HL-60 (cell line): Measurements from ENCODE around the gene RAD23A.

Experiments used
- CTCF ChIP-seq: IDR thresholded peaks from one replicate; pipeline ENCODE4 v1.5.1; 2011; ENCODE audit warnings: low read length, control low read depth, inconsistent platforms; ENCODE audit not compliant: insufficient read depth
- GABPA ChIP-seq: IDR thresholded peaks from 2 replicates; pipeline ENCODE4 v1.6.1; 2012; ENCODE audit warnings: low read depth
- POLR2AphosphoS5 ChIP-seq: IDR thresholded peaks from 2 replicates; pipeline ENCODE4 v1.6.1; 2012; ENCODE audit warnings: low read depth
- TF ChIP-seq, protein P1 (sequence below): IDR thresholded peaks from 2 replicates; pipeline ENCODE4 v1.6.1; 2012; ENCODE audit warnings: low read depth; ENCODE audit not compliant: insufficient replicate concordance

DNA sequence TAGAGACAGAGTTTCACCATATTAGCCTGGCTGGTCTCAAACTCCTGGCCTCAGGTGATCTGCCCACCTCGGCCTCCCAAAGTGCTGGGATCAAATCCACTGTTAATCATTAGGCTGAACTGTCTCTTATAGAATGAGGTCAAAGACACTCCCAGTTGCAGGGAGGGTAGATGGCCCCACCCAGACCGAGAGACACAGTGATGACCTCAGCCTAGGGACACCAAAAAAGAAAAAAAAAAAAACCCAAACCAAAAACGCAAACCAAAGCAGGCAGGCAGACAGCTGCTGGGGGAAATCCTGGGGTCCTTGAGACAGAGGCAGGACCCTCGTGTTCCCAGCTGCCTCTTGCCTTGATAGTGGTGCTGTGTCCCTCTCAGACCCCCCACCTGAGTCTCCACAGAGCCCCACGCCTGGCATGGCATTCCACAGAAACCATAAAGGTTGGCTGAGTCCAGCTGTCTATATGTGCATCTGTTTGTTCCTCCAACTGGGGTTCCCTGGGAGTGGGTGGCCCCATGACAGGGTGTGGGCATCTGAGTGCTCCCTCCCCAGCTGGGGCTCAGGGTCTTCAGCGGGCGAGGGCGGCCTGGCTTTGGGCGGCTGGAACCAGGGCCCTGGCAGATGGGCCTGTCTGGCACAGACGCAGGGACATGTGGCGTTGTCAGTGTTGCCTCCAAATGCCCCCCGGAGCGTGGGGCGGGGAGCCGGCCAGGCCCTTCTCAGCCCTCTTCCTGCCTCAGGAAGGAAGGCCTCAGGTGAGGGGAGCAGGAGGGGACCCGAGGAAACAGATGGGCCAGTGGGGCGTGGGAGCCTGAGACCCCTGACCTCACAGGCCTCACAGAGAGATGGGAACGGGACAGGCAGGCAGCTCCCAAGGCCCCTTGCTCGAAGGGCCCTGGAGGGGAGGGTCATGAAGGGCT, 28.9 kb downstream of the RAD23A start:
- TF ChIP-seq CTCF (no peak), POLR2AphosphoS5 (no peak), GABPA (no peak)
- TF ChIP-seq, protein P1, sequence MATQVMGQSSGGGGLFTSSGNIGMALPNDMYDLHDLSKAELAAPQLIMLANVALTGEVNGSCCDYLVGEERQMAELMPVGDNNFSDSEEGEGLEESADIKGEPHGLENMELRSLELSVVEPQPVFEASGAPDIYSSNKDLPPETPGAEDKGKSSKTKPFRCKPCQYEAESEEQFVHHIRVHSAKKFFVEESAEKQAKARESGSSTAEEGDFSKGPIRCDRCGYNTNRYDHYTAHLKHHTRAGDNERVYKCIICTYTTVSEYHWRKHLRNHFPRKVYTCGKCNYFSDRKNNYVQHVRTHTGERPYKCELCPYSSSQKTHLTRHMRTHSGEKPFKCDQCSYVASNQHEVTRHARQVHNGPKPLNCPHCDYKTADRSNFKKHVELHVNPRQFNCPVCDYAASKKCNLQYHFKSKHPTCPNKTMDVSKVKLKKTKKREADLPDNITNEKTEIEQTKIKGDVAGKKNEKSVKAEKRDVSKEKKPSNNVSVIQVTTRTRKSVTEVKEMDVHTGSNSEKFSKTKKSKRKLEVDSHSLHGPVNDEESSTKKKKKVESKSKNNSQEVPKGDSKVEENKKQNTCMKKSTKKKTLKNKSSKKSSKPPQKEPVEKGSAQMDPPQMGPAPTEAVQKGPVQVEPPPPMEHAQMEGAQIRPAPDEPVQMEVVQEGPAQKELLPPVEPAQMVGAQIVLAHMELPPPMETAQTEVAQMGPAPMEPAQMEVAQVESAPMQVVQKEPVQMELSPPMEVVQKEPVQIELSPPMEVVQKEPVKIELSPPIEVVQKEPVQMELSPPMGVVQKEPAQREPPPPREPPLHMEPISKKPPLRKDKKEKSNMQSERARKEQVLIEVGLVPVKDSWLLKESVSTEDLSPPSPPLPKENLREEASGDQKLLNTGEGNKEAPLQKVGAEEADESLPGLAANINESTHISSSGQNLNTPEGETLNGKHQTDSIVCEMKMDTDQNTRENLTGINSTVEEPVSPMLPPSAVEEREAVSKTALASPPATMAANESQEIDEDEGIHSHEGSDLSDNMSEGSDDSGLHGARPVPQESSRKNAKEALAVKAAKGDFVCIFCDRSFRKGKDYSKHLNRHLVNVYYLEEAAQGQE: no peak
